Esophagus mucosa (tissue), 1 donor: ENCODE data around the gene ARL5A. TPM values are rescaled to one million over a fixed set of nuclear protein-coding genes. Genes with fewer than 3 reads are reported as not detected.
A peak's percentile ranks its signal among the peaks of the same experiment; 100 is the strongest.
"Not testable (repeated sequence)": the region's sequence is repeated elsewhere in the genome, so short reads cannot be mapped to it uniquely, and the experiment has no call there.

Source experiments
- ATAC-seq: fragments of 200-7000 bp; cut with Tn5 transposase; one replicate; pipeline ENCODE4 v1.9.1; 2020
- total RNA-seq: library from RNA; stranded (reverse); gene quantifications from one replicate; pipeline ENCODE4 v1.2.4, GENCODE V29; 2023
- donor health status: DM: yes; HTN: yes; CAD: no.

ARL5A gene
- total RNA-seq, 1 donor from 2014 or later, result 55.7 TPM

DNA sequence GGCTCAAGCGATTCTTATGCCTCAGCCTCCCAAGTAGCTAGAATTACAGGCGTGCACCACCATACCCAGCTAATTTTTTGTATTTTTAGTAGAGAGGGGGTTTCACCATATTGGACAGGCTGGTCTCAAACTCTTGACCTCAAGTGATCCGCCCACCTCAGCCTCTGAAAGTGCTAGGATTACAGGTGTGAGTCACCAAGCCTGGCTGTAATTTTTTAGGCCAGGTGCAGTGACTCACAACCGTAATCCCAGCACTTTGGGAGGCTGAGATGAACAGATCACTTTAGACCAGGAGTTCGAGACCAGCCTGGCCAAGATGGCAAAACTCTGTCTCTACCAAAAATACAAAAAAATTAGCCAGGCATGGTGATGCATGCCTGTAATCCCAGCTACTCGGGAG, 33.8 kb downstream of the ARL5A start:
- ATAC-seq, result not testable (repeated sequence)

DNA sequence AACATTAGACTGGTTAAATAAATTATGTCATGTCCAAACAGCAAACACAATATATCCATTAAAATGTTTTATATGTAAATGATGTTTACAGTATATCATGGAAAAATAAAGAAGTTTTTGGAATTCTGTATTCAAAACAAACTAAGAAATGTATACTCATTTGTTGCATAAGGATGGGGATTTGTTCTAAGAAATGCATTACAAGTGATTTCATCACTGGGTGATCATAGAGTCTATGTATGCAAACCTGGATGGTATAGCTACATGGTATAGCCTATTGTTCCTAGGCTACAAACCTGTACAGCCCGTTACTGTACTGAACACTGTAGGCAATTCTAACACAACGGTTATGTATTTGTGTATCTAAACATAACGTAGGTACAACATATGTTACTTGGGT, 35.1 kb downstream of the ARL5A start:
- ATAC-seq, result peak; percentile 51

DNA sequence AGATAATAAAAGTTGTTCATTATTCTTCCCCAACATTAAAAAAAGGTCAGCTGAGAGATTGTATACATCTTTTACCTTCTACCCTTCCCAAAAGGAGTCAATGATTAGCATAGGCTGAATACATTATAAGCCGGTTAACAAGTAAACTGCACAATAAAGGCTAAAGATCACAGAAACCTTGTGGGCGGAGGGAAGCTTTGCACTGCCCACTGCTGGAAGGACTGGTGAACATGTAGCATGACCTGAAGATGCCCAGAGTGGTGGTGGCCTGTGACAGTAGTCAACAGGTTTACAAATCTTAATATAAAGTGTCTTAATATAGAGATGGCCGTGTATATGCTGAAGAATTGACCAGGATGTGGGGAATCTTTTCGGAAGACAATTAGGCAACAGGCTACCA, 35.6 kb downstream of the ARL5A start:
- no peak for ATAC-seq

DNA sequence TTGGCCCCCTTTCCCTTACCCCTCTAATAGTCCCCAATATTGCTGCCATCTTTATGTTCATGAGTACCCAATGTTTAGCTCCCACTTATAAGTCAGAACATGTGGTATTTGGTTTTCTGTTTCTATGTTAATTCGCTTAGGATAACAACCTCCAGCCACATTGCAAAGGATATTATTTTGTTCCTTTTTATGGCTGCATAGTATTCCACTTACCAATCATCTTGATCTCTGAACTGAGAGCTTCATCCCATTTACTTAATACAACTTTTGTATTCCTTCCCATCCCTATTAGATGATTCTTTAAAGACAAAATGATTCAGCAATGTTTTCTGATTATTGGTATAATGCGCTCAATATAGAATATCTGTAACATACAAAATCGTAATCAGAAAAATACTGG, 36.7 kb downstream of the ARL5A start:
- ATAC-seq, result no peak

DNA sequence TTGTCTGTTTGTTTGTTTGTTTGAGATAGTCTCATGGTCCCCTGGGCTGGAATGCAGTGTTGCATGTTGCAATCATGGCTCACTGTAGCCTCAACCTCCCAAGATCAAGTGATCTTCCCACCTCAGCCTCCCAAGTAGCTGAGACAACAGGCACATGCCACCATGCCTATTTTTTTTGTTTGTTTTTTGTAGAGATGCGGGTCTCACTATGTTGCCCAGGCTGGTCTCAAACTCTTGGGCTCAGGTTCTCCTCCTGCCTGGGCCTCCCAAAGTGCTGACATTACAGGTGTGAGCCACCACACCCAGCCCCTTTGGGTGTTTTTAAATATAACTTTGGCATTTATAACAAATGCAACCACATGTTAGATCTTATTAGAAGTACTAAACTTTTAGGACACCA, 37.5 kb downstream of the ARL5A start:
- no peak for ATAC-seq

DNA sequence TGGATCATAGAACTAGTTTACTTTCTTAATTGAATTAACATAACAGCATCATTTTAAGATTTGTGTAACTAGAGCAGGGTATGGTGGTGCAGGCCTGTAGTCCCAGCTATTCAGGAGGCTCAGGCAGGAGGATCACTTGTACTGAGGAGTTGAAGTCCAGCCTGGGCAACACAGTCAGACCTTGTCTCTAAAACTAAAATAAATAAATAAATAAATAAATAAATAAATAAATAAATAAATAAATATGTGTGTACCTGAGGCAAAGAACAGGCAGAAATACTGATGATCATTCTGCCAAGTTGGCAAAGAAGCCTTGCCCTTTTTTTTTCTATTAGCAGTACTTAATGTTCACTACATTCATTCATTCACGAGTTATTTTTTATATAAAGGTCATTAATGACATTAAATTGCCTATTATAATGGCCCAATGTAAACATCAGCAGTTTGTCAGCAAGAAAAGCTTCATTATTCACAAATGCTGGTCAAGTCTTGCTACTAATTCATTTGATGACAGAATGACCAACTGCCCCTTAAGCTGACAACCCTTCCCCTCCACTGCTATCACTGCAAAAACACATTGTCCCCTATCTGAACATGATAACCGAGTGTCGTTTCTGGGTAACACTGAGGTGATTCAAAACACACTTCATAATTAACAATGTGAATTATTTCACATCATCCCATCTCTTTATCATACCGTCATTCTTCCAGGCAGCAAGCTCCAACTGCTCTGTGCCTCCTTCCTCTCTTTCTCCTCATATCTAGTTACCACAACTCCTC, 39.0 kb downstream of the ARL5A start:
- ATAC-seq, result no peak

DNA sequence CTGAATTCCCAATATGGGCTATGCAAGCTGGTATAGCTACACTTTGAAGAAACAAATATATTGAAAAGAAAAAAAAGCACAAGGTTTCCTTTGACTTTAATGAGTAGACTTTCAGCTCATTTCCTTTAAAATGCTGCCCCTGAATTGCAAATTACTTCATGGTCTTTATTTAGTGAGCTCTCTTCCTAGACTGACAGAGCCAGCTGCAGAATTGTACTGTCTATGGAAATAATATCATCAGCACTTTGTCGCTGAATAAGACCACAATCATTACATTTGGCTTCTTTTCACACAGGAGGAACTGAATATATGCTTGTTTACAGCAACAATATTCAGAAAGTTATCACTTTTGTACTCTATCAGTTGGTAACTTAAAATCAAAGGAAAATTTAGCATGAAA, 41.7 kb downstream of the ARL5A start:
- no peak for ATAC-seq

DNA sequence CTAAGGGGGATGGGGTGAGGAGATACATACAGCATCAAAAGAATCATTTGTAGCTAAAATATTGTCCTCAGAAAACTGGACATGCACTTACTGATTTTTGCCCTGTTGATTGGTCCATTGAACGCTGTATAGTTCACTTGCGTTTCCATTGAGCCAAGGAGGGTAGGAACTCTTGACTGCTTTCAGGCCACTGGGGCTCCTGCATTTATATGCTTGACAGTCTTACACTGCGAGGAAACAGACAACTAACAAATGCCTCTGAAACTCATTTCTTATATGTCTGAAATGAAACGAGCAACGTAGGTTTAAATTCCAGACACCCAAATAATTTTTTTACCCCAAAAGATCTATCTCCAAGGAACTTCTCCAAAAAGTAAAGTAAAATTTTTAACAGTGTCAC, 42.1 kb downstream of the ARL5A start:
- no peak for ATAC-seq

DNA sequence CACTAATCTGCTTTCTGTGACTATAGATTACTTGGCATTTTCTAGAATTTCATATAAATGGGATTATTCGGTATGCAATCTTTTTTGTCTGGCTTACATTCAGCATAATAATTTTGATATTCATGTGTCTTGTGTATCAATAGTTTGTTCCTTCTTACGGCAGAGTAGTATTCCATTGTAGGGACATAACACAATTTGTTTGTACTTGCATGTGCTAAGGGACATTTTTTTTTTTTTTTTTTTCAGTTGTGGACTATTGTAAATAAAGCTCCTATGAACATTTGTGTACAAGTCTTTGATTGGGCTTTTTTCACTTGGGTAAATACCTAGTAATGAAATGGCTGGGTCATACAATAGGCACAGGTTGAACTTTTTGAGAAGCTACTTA, 45.1 kb downstream of the ARL5A start:
- ATAC-seq, result no peak

DNA sequence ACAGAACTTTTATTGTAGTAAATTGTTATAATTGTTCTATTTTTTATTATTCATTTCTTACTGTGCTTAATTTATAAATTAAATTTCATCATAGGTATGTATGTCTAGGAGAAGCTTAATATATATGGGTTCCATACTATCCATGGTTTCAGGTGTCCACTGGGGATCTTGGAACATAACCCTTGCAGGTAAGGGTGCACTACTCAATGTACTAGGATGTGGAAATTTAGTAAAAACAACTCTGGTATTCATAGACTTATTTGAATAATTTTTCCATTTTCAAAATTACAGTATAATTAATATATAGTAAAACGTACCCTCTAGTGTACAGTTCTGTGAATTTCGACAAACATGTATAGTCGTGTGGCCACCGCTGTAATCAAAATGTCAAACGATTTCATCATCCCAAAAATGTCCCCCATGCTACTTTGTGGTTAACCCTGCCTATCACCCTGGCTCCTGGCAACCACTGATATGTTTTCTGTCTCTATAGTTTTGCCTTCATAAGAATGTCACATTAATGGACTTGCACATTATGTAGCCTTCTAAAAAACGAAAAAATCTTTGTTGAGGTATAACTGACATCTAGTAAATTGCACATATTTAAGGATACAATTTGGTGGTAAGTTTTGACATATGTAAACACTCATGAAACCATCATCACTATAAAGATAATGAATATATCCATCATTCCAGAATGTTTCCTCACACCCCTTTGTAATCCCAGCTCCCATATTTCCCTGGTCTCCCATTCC, 45.7 kb downstream of the ARL5A start:
- no peak for ATAC-seq

DNA sequence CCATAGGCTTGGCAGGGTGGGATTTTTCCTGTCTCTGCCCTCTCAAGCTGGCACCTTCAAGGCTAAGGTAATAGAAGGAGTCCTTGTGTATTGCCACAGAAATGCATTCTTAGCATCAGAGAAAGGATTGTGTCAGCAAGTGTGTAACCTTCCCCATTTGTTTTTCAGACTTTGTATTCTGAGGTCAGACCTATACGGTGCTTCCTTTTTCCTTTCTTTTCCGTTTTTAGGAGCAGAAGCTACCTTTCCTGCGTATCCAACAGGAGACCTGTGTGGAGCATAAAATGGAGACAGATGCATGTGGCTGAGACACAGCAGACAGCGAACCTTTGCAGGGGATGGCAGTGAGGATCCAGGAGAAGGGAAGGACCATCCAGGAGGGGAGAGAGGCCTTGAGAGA, 46.6 kb downstream of the ARL5A start:
- no peak for ATAC-seq

DNA sequence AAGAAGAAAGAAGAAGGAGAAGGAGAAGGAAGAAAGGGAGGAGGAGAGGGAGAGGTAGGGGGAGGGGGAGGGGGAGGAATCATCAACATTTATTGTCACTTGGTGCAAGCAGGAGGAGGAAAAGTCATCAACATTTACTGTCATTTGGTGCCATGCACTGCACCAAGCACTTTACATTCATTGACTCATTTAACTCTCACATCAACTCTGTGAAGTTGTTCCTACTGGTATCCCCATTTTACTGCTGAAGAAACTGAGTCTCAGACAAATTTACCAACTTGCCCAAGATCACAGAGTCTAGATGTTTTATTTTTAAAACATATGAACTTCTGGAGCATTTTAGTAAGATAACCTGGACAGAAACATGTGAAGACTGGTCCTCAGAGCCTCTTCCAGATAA, 47.3 kb downstream of the ARL5A start:
- no peak for ATAC-seq

DNA sequence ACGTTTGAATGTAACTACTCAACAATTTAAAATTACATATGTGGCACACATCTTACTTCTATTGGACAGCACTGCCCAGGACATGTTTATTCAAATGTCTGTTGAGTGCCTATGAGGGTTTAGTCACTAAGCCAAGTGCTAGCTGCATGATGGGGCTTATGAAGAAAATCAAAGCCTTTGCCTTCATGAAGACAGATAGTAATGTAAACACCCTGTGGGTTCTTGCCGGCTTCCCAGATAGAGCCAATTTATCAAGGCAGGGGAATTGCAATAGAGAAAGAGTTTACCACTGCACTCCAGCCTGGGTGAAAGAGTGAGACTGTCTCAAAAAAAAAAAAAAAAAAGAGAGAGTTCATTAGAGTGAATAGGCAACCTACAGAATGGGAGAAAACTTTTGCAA, 50.3 kb downstream of the ARL5A start:
- ATAC-seq, result no peak

DNA sequence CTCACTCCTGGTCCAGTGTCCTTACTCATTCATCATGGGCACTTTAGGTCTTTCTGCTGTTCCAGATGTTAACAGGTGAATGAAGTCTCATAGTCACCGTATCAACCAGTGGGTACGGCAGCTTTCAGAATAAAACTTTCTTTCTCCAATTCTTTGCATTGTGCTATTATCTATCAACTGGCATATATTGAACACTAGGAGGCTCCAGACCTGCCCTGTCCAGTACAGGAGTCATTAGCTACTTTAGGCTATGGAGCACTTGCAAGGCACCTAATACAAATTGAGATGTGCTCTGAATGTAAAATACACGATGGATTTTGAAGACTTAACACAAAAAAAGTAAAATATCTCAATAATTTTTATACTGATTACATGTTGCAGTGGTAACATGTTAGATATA, 50.7 kb downstream of the ARL5A start:
- ATAC-seq, result no peak

DNA sequence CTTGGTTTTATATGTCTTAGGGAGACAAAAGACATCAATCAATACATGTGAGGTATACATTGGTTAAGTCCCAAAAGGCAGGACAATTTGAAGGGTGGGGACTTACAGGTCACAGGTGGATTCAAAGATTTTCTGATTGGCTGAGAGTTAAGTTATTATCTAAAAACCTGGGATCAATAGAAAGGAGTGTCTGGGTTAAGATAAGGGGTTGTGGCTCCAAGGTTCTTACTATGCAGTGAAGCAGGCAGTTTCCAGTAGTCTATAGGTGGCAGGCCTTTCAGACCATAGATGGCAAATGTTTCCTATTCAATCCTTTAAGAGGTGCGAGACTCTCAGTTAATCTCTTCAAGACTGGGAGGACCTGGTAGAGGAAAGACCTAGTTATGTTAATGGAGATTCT, 51.9 kb downstream of the ARL5A start:
- ATAC-seq, result no peak

DNA sequence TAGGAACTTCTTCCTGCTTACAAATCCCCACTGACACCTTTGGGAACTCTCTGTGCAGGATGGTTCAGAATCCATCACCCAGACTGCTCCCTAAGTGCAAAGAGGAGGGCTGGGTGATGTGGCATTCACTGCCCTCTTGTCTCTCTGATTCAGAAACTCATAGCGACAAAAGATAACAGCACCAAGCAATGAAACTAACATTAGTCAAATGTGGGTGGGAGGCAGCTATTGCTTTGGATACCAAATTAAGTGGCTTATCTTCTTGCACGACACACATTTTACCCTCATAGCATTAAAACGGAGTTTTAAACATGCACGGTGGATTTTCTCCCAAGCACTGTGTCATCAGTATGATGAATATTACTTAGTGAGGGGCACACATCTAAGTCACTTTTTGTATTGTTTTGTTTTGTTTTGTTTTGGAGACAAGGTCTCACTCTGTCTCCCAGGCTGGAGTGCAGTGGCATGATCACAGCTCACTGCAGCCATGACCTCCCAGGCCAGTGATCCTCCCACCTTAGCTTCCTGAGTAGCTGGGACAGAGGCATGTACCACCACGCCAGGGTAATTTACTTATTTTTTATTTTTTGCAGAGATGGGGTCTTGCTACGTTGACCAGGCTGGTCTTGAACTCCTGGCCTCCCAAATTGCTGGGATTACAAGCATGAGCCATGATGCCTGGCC, 53.0 kb downstream of the ARL5A start:
- no peak for ATAC-seq

DNA sequence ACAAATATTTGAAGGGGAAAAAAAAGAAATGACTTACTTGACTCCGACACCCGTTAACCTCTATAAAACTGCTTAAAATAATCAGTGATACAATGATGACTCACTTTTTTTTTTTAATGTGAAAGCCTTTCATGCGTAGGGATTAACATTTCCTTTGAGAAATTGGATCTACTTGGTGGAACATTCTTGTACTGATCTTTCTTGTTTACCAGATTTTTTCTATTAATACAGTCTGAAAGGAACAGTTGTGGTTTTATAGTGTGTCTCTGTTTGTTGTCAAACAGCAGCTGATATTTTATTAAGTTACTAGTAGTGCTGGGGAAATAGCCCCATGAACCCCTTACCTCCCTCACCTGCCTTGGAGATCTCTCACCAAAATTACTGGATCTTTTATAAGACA, 53.7 kb downstream of the ARL5A start:
- peak; percentile 66 for ATAC-seq

DNA sequence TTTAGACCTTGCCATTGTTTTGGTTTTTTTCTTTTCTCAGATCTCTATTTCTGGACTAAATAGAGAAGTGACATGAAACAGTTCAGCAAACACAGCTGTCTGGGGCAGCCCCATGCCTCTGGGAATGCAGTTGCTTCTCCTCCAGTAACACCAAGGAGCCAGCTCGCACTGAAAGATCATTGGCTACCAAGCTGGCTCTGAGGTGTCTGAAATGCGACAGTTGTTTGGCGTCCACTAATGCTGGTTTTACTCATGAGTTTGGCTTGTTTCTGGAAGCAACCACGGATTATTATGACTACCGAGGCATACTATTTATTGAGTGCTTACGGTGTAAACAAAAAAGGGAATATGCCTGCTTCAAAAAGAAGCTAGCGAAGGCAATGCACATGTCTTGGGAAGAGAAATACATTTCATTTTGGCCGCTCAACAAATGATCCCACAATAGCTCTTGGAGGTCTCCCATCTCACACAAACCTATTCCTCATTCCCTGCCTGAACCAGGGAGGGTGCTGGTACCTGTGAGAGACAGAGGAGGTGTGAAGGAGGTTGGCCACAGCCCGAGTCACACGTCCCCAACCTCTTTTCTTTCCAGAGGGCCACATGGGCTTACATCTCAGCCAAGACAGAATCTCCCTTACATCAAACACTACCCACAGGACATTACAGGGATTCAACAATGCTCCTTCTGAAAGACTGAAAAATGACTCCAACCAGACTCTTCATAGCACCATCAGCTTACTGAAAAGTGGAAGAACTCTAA, 56.4 kb downstream of the ARL5A start:
- peak; percentile 44 for ATAC-seq

DNA sequence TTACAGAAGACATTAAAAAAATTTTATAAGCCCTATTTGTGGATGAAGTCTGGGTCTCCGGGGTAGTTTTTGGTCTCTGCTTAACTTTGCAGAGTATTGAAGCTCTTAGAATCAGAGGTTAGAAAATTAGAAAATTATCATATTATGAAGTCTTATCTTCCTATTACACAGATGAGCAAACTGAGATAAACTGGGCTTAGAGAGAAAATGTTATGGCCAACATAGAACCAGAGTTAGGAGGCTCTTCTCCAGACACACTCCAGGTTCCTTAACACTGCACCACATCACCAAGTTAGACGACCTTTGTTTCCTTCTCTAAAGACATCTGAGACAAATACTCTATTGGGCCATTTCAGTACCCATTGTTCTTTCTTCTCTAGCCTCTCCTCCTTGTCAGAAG, 57.2 kb downstream of the ARL5A start:
- ATAC-seq, result no peak

DNA sequence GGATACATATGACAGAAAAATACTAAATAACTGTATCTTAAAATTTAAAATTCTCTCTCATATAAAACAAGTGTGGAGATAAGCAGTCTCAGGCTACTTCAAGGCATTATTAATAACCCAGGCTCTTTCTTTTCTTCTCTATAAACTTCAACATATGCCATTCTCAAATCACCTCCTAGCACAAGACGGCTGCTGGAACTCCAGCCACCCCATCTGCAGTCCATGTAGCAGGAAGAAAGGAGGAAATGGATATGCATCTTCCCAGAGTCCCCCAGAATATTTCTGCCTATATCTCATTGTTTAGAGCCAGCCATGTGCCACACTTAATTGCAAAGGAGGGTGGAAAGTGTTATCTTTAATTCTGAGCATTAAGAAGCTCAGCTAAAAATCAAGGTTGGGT, 58.6 kb downstream of the ARL5A start:
- no peak for ATAC-seq

DNA sequence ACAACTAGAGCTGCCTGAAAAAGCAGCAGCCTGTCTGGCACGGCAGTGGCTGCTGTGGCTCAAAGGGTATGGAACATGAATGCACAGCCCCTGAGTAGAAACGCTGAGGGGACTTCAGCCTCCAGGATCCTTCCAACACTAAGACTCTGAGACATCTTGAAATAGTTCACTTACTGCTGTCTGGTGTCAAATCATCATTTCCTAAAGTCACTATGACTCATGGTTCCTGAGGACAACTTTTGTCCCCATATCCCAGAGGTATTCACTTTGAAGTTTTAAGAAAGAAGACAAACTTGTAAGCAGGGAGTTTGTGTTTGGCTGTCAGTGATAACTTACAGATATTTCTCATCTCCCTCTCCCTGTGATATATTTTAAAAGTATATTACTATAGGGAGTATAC, 60.7 kb downstream of the ARL5A start:
- ATAC-seq, result no peak

DNA sequence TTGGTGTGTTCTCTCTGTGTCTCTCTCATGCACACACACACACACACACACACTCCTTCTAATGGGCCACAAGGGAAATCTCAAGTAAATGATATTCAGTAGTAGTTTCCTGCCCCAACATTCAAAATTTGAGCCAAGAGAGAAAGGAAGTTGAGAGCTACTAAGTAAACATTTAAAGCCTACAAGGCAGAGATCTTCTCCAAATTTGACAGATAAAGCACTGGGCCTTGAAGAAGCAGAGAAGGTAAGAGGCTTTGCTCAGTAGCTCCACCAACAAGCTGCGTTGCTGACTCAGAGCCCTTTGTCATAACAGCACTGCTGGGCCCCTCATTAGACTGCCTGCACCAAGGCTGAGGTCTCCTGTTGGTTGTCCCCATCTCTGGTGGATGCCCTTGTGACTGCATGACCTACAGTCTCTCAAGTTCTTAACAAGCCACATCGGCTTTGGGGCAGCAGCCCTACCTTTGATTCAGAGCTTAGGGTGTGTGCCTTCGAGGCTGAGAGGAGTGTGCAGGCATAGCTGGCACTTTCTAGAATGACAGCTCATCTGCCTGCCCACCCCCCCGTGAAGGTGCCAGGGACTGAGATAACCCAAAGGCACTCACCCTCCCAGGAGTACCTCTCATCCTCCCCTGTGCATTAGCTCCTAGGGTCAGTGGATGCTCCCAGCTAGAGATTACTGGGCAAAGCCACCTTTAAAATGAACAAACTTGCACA, 61.6 kb downstream of the ARL5A start:
- ATAC-seq, result peak; percentile 18
